Astrocyte (in vitro differentiated cells and primary cell): ENCODE data around the gene UBE2QL1. TPM values are rescaled to one million over a fixed set of nuclear protein-coding genes. Genes with fewer than 3 reads are reported as not detected.

Source experiments
- DNase-seq: peaks from one replicate; pipeline ENCODE4 v3.0.0-alpha.2; 2010; ENCODE audit warnings: low read depth
- FAIRE-seq: peaks from 2 replicates; lab custom pipeline; 2011; peaks lifted over from hg19 to GRCh38; lab: Jason Lieb, UNC
- H2AFZ ChIP-seq: 2 replicates; pipeline ENCODE4 v1.6.0; 2012; ENCODE audit warnings: low read depth, low read length, inconsistent platforms
- H3K27ac ChIP-seq: 2 replicates; pipeline ENCODE4 v1.5.1; 2011; ENCODE audit warnings: low read depth, low read length, inconsistent platforms
- H3K27me3 ChIP-seq: 2 replicates; pipeline ENCODE4 v1.6.0; 2011; ENCODE audit warnings: low read length, inconsistent platforms; ENCODE audit not compliant: insufficient read depth
- H3K36me3 ChIP-seq: 2 replicates; pipeline ENCODE4 v1.5.1; 2011; ENCODE audit warnings: low read length, inconsistent platforms; ENCODE audit not compliant: insufficient read depth
- H3K4me1 ChIP-seq: 2 replicates; pipeline ENCODE4 v1.5.1; 2011; ENCODE audit warnings: low read length, inconsistent platforms; ENCODE audit not compliant: insufficient read depth
- H3K4me2 ChIP-seq: 2 replicates; pipeline ENCODE4 v1.6.0; 2012; ENCODE audit warnings: low read length, inconsistent platforms
- H3K4me3 ChIP-seq: 2 replicates; pipeline ENCODE4 v1.5.1; 2011; ENCODE audit warnings: low read depth, mild to moderate bottlenecking, low read length, inconsistent platforms; ENCODE audit not compliant: insufficient read depth
- H3K79me2 ChIP-seq: 2 replicates; pipeline ENCODE4 v1.6.0; 2012; ENCODE audit warnings: mild to moderate bottlenecking, low read length, inconsistent platforms; ENCODE audit not compliant: insufficient read depth
- H3K9ac ChIP-seq: 2 replicates; pipeline ENCODE4 v1.6.0; 2012; ENCODE audit warnings: mild to moderate bottlenecking, low read length, inconsistent platforms
- H3K9me3 ChIP-seq: 2 replicates; pipeline ENCODE4 v1.5.1; 2012; ENCODE audit warnings: low read depth, mild to moderate bottlenecking, low read length, inconsistent platforms; ENCODE audit not compliant: insufficient read depth
- H4K20me1 ChIP-seq: 2 replicates; pipeline ENCODE4 v1.6.0; 2012; ENCODE audit warnings: low read length, inconsistent platforms; ENCODE audit not compliant: insufficient read depth
- H3K27ac Mint-ChIP-seq: one replicate; pipeline ENCODE4 v1.8.0; 2021; ENCODE audit warnings: mild to moderate bottlenecking, mixed read lengths; ENCODE audit not compliant: unreplicated experiment
- H3K27me3 Mint-ChIP-seq: one replicate; pipeline ENCODE4 v1.8.0; 2021; ENCODE audit warnings: low read depth, mixed read lengths; ENCODE audit not compliant: unreplicated experiment
- H3K36me3 Mint-ChIP-seq: one replicate; pipeline ENCODE4 v1.8.0; 2021; ENCODE audit warnings: low read depth, mixed read lengths; ENCODE audit not compliant: unreplicated experiment
- H3K4me1 Mint-ChIP-seq: one replicate; pipeline ENCODE4 v1.8.0; 2021; ENCODE audit warnings: low read depth, mixed read lengths; ENCODE audit not compliant: unreplicated experiment
- H3K4me3 Mint-ChIP-seq: one replicate; pipeline ENCODE4 v1.8.0; 2021; ENCODE audit warnings: mild to moderate bottlenecking, moderate library complexity, mixed read lengths; ENCODE audit not compliant: unreplicated experiment
- H3K9me3 Mint-ChIP-seq: one replicate; pipeline ENCODE4 v1.8.0; 2021; ENCODE audit warnings: mild to moderate bottlenecking, mixed read lengths; ENCODE audit not compliant: unreplicated experiment
- CTCF ChIP-seq: IDR thresholded peaks from 2 replicates; pipeline ENCODE4 v1.5.1; 2011; ENCODE audit warnings: low read depth, mild to moderate bottlenecking, inconsistent platforms, low read length, moderate library complexity; ENCODE audit not compliant: insufficient read depth
- EZH2 ChIP-seq: IDR thresholded peaks from 2 replicates; pipeline ENCODE4 v1.6.1; 2012; ENCODE audit warnings: mild to moderate bottlenecking, low read length, inconsistent platforms; ENCODE audit not compliant: insufficient read depth
- total RNA-seq: library from RNA; stranded (reverse); gene quantifications from 2 replicates; pipeline ENCODE4 v1.2.1, GENCODE V29; 2021

Gene UBE2QL1
- total RNA-seq, 1 donor from 2014 or later, result 0.50 TPM

DNA sequence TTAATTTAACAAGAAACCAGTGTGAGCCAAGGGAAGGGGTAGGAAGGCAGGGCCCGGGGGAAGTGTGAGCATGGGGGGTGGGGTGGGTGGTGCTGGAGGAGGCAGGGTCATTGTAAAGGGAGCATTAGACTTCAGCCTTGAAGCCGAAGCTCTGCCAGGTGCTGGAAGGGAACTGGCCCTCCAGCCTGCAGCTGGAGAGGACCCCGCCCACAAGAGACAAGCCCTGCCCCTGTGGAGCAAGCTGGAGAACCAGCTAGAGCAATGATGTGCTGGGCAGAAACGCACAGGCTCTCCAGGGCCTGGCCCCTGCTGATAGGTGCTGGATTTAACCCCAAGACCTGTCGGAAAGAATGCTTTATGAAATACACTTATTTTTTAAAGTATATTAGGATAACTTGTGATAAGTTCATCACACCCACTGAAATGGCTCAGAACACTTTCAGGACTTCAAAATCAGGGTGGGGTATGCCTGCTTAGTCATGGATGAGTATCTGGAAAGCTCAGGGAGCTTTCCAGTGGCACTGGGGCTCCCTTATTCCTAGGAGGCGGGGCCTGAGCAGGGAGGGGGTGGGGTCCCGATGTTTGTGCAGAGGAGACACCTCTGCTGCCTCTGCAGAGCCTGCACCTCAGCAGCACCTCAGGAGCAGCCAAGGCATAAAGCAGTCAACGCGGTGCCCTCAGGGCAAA is 27.1 kb downstream of the UBE2QL1 start:
- H3K9me3 ChIP-seq, result no peaks in the 10 kb centered on the region
- Mint-ChIP-seq H3K4me1 (peaks cover 6% of the 10 kb centered on the region), H3K36me3 (no peaks in the 10 kb centered on the region), H3K9me3 (peaks cover 3% of the 10 kb centered on the region), H3K27ac (no peak overlapping the region), H3K27me3 (peaks cover 19% of the 10 kb centered on the region), H3K4me3 (no peak overlapping the region)
- H3K4me3 ChIP-seq, result no peak overlapping the region
- no peaks in the 10 kb centered on the region for H3K4me1 ChIP-seq
- H3K27ac ChIP-seq, result no peak overlapping the region
- TF ChIP-seq EZH2, result no peak
- no peaks in the 10 kb centered on the region for H4K20me1 ChIP-seq
- DNase-seq (no peak), FAIRE-seq (no peak)
- H3K9ac ChIP-seq, result no peak overlapping the region
- no peaks in the 10 kb centered on the region for H3K79me2 ChIP-seq
- H3K4me2 ChIP-seq, result no peak overlapping the region
- H2AFZ ChIP-seq, result no peak overlapping the region
- no peaks in the 10 kb centered on the region for H3K36me3 ChIP-seq
- no peaks in the 10 kb centered on the region for H3K27me3 ChIP-seq

- Mint-ChIP-seq H3K27me3 (peaks cover 19% of the 10 kb centered on the region), H3K4me3 (no peak overlapping the region), H3K36me3 (no peaks in the 10 kb centered on the region), H3K27ac (no peak overlapping the region), H3K9me3 (peaks cover 3% of the 10 kb centered on the region), H3K4me1 (peaks cover 6% of the 10 kb centered on the region)
- no peak overlapping the region for H3K4me3 ChIP-seq
- TF ChIP-seq EZH2, result no peak
- no peak for TF ChIP-seq CTCF
- no peaks in the 10 kb centered on the region for H3K79me2 ChIP-seq
- FAIRE-seq (no peak), DNase-seq (no peak)
- H3K27me3 ChIP-seq, result no peaks in the 10 kb centered on the region
- no peak overlapping the region for H3K9ac ChIP-seq
- no peak overlapping the region for H2AFZ ChIP-seq
- H4K20me1 ChIP-seq, result no peaks in the 10 kb centered on the region
- no peak overlapping the region for H3K27ac ChIP-seq
- H3K4me2 ChIP-seq, result no peak overlapping the region
- H3K36me3 ChIP-seq, result no peaks in the 10 kb centered on the region
- H3K9me3 ChIP-seq, result no peaks in the 10 kb centered on the region
- no peaks in the 10 kb centered on the region for H3K4me1 ChIP-seq
Measured at GRCh38 chr5:6476313-6476661, 27.6 kb downstream of the UBE2QL1 start.

DNA sequence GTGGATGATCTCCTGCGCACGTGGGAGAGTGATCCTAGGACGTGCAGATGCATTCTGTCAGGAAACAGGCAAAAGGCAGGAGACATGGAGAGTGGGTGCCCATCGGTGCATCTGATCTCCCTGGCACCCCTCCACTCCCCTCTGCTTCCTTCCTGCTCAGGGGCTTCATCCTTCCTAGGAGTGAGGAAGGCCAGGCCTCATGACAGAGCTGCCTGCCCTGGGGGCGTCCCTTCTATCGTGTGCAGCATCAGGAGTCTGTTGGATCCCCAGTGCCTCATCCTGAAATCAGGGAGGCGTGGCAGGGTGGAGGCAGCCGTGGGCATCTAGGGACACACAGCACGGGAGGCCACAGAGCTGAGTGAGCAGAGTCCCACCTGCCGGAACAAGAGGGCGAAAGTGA is 30.1 kb downstream of the UBE2QL1 start:
- DNase-seq (no peak), FAIRE-seq (no peak)
- Mint-ChIP-seq H3K36me3 (peaks cover 3% of the 10 kb centered on the region), H3K27ac (no peak overlapping the region), H3K4me3 (no peak overlapping the region), H3K9me3 (no peaks in the 10 kb centered on the region), H3K4me1 (no peaks in the 10 kb centered on the region), H3K27me3 (peaks cover 28% of the 10 kb centered on the region)
- TF ChIP-seq EZH2, result no peak
- no peak for TF ChIP-seq CTCF
- no peak overlapping the region for H2AFZ ChIP-seq
- no peak overlapping the region for H3K4me3 ChIP-seq
- no peak overlapping the region for H3K27ac ChIP-seq
- H4K20me1 ChIP-seq, result no peaks in the 10 kb centered on the region
- no peak overlapping the region for H3K9ac ChIP-seq
- H3K79me2 ChIP-seq, result no peaks in the 10 kb centered on the region
- no peaks in the 10 kb centered on the region for H3K27me3 ChIP-seq
- no peak overlapping the region for H3K4me2 ChIP-seq
- no peaks in the 10 kb centered on the region for H3K9me3 ChIP-seq
- no peaks in the 10 kb centered on the region for H3K36me3 ChIP-seq
- H3K4me1 ChIP-seq, result no peaks in the 10 kb centered on the region
